K562 (cell line): ENCODE results near the gene LRRC71. TPM values are rescaled to one million over a fixed set of nuclear protein-coding genes. Genes with fewer than 3 reads are reported as not detected.

Source experiments
- ARID2 ChIP-seq: fragments of 450-650 bp; IDR thresholded peaks from 2 replicates; pipeline ENCODE4 v1.6.1; 2017; ENCODE audit warnings: antibody characterized with exemption, mild to moderate bottlenecking
- ETS2 ChIP-seq: IDR thresholded peaks from 2 replicates; pipeline ENCODE4 v1.6.1; 2016; ENCODE audit warnings: borderline replicate concordance, missing genetic modification characterization, mild to moderate bottlenecking, moderate library complexity, missing compliant biosample characterization; ENCODE audit not compliant: poor library complexity, severe bottlenecking
- HNRNPLL ChIP-seq: fragments of 200-400 bp; formaldehyde crosslinking; IDR thresholded peaks from 2 replicates; pipeline ENCODE4 v1.6.1; 2017; ENCODE audit warnings: low read length, low read depth, mild to moderate bottlenecking; ENCODE audit not compliant: poor library complexity, severe bottlenecking
- HOMEZ ChIP-seq: fragments of 250-450 bp; sonication (Bioruptor Pico); IDR thresholded peaks from 2 replicates; pipeline ENCODE4 v1.4.0; 2020; ENCODE audit warnings: mild to moderate bottlenecking, moderate library complexity
- IFI16 ChIP-seq: fragments of 250-450 bp; sonication (Bioruptor Pico); IDR thresholded peaks from 2 replicates; pipeline ENCODE4 v2.1.2; 2022; ENCODE audit warnings: mild to moderate bottlenecking, inconsistent platforms
- MAZ ChIP-seq, 2 experiments: fragments of 450-650 bp in 1 of 2; sonication (generic) in 1 of 2; formaldehyde crosslinking; IDR thresholded peaks in 1 of 2; conservative IDR thresholded peaks in 1 of 2; 2 replicates each; pipeline versions ENCODE4 v1.4.0 to v1.5.0; 2020; ENCODE audit warnings: mild to moderate bottlenecking in 1 of 2, missing genetic modification reagents in 1 of 2
- NEUROD1 ChIP-seq: fragments of 150-350 bp; IDR thresholded peaks from 2 replicates; pipeline ENCODE4 v1.6.1; 2014; ENCODE audit warnings: borderline replicate concordance, low read length, low read depth; ENCODE audit not compliant: partially characterized antibody
- NFRKB ChIP-seq: fragments of 450-650 bp; IDR thresholded peaks from 2 replicates; pipeline ENCODE4 v1.6.1; 2016; ENCODE audit warnings: low read depth
- POLR2G ChIP-seq: fragments of 200-400 bp; formaldehyde crosslinking; IDR thresholded peaks from 2 replicates; pipeline ENCODE4 v1.6.1; 2017; ENCODE audit warnings: low read depth, mild to moderate bottlenecking, antibody characterized with exemption, low read length, moderate library complexity
- RAD51 ChIP-seq: fragments of 450-650 bp; IDR thresholded peaks from 2 replicates; pipeline ENCODE4 v1.7.1; 2016; ENCODE audit warnings: low read depth, mild to moderate bottlenecking, borderline replicate concordance
- SIRT6 ChIP-seq: IDR thresholded peaks from one replicate; pipeline ENCODE4 v1.6.1; 2012; ENCODE audit warnings: low read depth, mild to moderate bottlenecking, control low read depth, inconsistent platforms, low read length, moderate library complexity
- SIX5 ChIP-seq, 2 experiments: IDR thresholded peaks; 2 replicates each; pipeline ENCODE4 v1.6.1; 2011; ENCODE audit warnings: low read length in 2 of 2, borderline replicate concordance in 1 of 2, low read depth in 1 of 2, mild to moderate bottlenecking in 1 of 2, moderate library complexity in 1 of 2; ENCODE audit not compliant: insufficient read depth in 1 of 2
- SMAD1 ChIP-seq: fragments of 150-350 bp; IDR thresholded peaks from 2 replicates; pipeline ENCODE4 v1.6.1; 2014; ENCODE audit warnings: low read length, low read depth; ENCODE audit not compliant: partially characterized antibody
- SMAD2 ChIP-seq: fragments of 150-350 bp; IDR thresholded peaks from 2 replicates; pipeline ENCODE4 v1.6.1; 2014; ENCODE audit warnings: low read depth, mild to moderate bottlenecking, low read length
- TEAD4 ChIP-seq, 2 experiments: sonication (generic) in 1 of 2; formaldehyde crosslinking in 1 of 2; IDR thresholded peaks; 2 replicates each; pipeline versions ENCODE4 v1.6.1 to v1.8.0; 2012 to 2022; ENCODE audit warnings: borderline replicate concordance in 1 of 2, inconsistent platforms in 1 of 2, low read length in 1 of 2, mild to moderate bottlenecking in 1 of 2, missing genetic modification reagents in 1 of 2
- VEZF1 ChIP-seq: fragments of 200-800 bp; sonication (Bioruptor generic); IDR thresholded peaks from 2 replicates; pipeline ENCODE4 v1.6.1; 2017; ENCODE audit warnings: missing genetic modification characterization, missing compliant biosample characterization
- ZBTB49 ChIP-seq: sonication (generic); formaldehyde crosslinking; IDR thresholded peaks from 2 replicates; pipeline ENCODE4 v1.8.0; 2022; ENCODE audit warnings: missing genetic modification reagents, mild to moderate bottlenecking, borderline replicate concordance
- ZNF232 ChIP-seq: sonication (generic); formaldehyde crosslinking; IDR thresholded peaks from 2 replicates; pipeline ENCODE4 v1.8.0; 2022; ENCODE audit warnings: mild to moderate bottlenecking, missing genetic modification reagents
- ZNF239 ChIP-seq: fragments of 250-450 bp; sonication (Bioruptor Pico); IDR thresholded peaks from 2 replicates; pipeline ENCODE4 v1.4.0; 2020; ENCODE audit warnings: mild to moderate bottlenecking
- ZNF780A ChIP-seq: fragments of 250-450 bp; sonication (Bioruptor Pico); IDR thresholded peaks from 2 replicates; pipeline ENCODE4 v1.5.0; 2021; ENCODE audit warnings: mild to moderate bottlenecking
- polyA plus RNA-seq, 8 experiments: library from polyadenylated mRNA; depleted of rRNA in 4 of 8; stranded (reverse) in 5 of 8; unstranded in 3 of 8; fragments of >200 nt; fragmentation: Nextera tagmentation in 2 of 8; fragmentation: Illumina TruSeq in 1 of 8; extraction: Ambion mirVana in 2 of 8; extraction: Trizol in 1 of 8; gene quantifications; 2 replicates each; pipeline versions ENCODE4 v1.2.1 to v1.2.3, GENCODE V29; 2011 to 2014; ENCODE audit warnings: inconsistent platforms in 1 of 8, missing spikeins in 1 of 8
- total RNA-seq, 7 experiments: library from RNA; depleted of rRNA in 6 of 7; stranded (reverse); fragments of >200 nt in 6 of 7; fragmentation: Illumina TruSeq in 2 of 7; extraction: Trizol in 2 of 7; gene quantifications; 2 replicates each; pipeline versions ENCODE4 v1.2.1 to v1.2.3, GENCODE V29; 2011 to 2021; ENCODE audit warnings: low replicate concordance in 1 of 7

Gene LRRC71
- total and polyA plus RNA-seq, 9 of the 15 experiments (the other 6 are each of a cell fraction or from before 2014, with no cell fraction given), result 0.06 to 1.2 (median 0.51) TPM; not detected in 1

DNA sequence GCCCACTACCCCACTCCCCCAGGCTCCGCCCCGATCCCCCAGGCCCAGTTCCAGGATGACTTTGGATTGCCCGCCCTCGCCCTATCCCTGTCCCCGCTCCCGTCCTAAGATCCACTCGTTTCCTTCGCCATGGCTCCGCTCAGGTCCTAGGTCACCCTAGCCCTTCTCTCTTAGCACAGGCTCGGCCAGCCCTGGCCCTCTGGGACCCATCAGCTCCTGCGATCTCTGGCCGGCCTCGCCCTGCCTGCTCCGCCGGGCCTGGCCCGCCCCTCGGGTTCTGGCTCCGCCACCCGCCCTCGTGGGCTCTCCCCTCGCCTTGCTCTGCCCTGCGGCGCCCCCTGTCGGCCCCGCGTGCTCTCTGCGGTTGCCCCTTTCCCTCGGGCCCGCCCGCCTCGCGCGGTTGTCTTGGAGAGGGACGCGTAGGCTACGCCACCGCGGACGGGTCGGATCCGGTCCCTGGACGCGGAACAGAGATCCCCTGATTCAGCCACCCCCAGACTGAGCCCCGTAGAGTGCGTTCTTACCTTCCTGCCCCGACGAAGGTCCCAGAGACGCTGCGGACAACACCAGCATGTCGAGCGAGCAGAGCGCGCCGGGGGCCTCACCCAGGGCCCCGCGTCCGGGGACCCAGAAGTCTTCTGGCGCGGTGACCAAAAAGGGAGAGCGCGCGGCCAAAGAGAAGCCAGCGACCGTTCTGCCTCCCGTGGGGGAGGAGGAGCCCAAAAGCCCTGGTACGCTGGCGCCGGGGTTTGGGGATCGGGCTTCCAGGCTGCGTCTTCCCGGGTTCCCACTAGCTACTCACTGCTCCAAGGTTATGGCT is at the start of gene LRRC71 (continued):
- TF ChIP-seq MAZ (CRISPR knock-in tag; conservative IDR thresholded peaks at IDR 0.05 in 1 of 2, IDR thresholded peaks at IDR 0.05 in 1 of 2) (peak; percentile 98 to 100), HNRNPLL (peak; percentile 74), IFI16 (CRISPR knock-in tag) (no peak), RAD51 (peak; percentile 18; the same call in 1 of the 2 replicates), SIX5 (IDR thresholded peaks at IDR 0.05; ENCODE audit: borderline replicate concordance in 1 of 2, insufficient read depth in 1 of 2, low read depth in 1 of 2, low read length in 2 of 2) (no peak), ZNF780A (CRISPR knock-in tag) (no peak), ZNF239 (no peak), POLR2G (peak; percentile 70), ZBTB49 (CRISPR knock-in tag) (no peak), ARID2 (peak; percentile 86; the same call in 1 of the 2 replicates), SMAD2 (no peak), SIRT6 (no peak), VEZF1 (peak; percentile 90), ZNF232 (no peak), NFRKB (no peak), HOMEZ (CRISPR knock-in tag) (no peak), SMAD1 (no peak), TEAD4 (IDR thresholded peaks at IDR 0.05; ENCODE audit: low read length) (0 out of 2 replicates have a peak, but pooled peaks have one; percentile 21), TEAD4 (CRISPR knock-in tag; IDR thresholded peaks at IDR 0.05; ENCODE audit: borderline replicate concordance) (no peak), NEUROD1 (no peak), ETS2 (tag) (no peak)
